ENCODE data around the gene PAFAH1B1. TPM values are rescaled to one million over a fixed set of nuclear protein-coding genes. Genes with fewer than 3 reads are reported as not detected.

The PAFAH1B1 gene
- total RNA-seq, 1 experiment from 2014 or later, result 210 TPM

- TF ChIP-seq EZH2 (IDR thresholded peaks at IDR 0.05; ENCODE audit: borderline replicate concordance, low read depth, low read length, poor library complexity, severe bottlenecking) (no peak), CTCF (conservative IDR thresholded peaks at IDR 0.05; ENCODE audit: low read depth, low read length) (no peak)
- no TSS peak for BruUV-seq (replicated peaks)
- ChIA-PET POLR2A (ENCODE audit: low non-redundant PET) (no interaction called here), CTCF (no interaction called here)
- H3K4me3 ChIP-seq (ENCODE audit: low read depth, low read length, poor library complexity, severe bottlenecking), result no peak overlapping the region
- no peaks in the 10 kb centered on the region for H3K9me3 ChIP-seq (ENCODE audit: low read depth, low read length, poor library complexity, severe bottlenecking)
- no peak for DNase-seq (ENCODE audit: low spot score)
- no peak overlapping the region for H3K27ac ChIP-seq (ENCODE audit: low read depth, low read length, poor library complexity, severe bottlenecking)
- H3K36me3 ChIP-seq (ENCODE audit: insufficient read depth, low read length, poor library complexity, severe bottlenecking), result peaks cover 23% of the 10 kb centered on the region
- no peaks in the 10 kb centered on the region for H3K27me3 ChIP-seq (replicated peaks; ENCODE audit: insufficient read depth, low read depth, low read length, poor library complexity)
- no peaks in the 10 kb centered on the region for H3K4me1 ChIP-seq (ENCODE audit: insufficient read depth, low read length, poor library complexity, severe bottlenecking)
- intact Hi-C loops (cut with micrococcal nuclease; ENCODE audit: unreplicated experiment), result no loop called here
Observed at GRCh38 chr17:2636169-2636930, 42.9 kb downstream of the PAFAH1B1 start.

- CTCF ChIA-PET, result no interaction called here
- H3K4me3 ChIP-seq (ENCODE audit: low read depth, low read length, poor library complexity, severe bottlenecking), result no peak overlapping the region
- H3K27me3 ChIP-seq (replicated peaks; ENCODE audit: insufficient read depth, low read depth, low read length, poor library complexity), result no peaks in the 10 kb centered on the region
- TF ChIP-seq EZH2 (IDR thresholded peaks at IDR 0.05; ENCODE audit: borderline replicate concordance, low read depth, low read length, poor library complexity, severe bottlenecking) (no peak), CTCF (conservative IDR thresholded peaks at IDR 0.05; ENCODE audit: low read depth, low read length) (no peak)
- no peaks in the 10 kb centered on the region for H3K4me1 ChIP-seq (ENCODE audit: insufficient read depth, low read length, poor library complexity, severe bottlenecking)
- DNase-seq (ENCODE audit: low spot score), result no peak
- peaks cover 33% of the 10 kb centered on the region for H3K36me3 ChIP-seq (ENCODE audit: insufficient read depth, low read length, poor library complexity, severe bottlenecking)
- BruUV-seq (replicated peaks), result no TSS peak
- no peaks in the 10 kb centered on the region for H3K9me3 ChIP-seq (ENCODE audit: low read depth, low read length, poor library complexity, severe bottlenecking)
- POLR2A ChIA-PET (ENCODE audit: low non-redundant PET), result no interaction called here
- no peak overlapping the region for H3K27ac ChIP-seq (ENCODE audit: low read depth, low read length, poor library complexity, severe bottlenecking)
- intact Hi-C loops (cut with micrococcal nuclease; ENCODE audit: unreplicated experiment), result no loop called here
Observed at GRCh38 chr17:2637422-2637821, 44.0 kb downstream of the PAFAH1B1 start.

- no peak for TF ChIP-seq CTCF (conservative IDR thresholded peaks at IDR 0.05; ENCODE audit: low read depth, low read length)
- TF ChIP-seq EZH2 (IDR thresholded peaks at IDR 0.05; ENCODE audit: borderline replicate concordance, low read depth, low read length, poor library complexity, severe bottlenecking), result no peak
- Histone ChIP-seq H3K36me3 (ENCODE audit: insufficient read depth, low read length, poor library complexity, severe bottlenecking) (peaks cover 41% of the 10 kb centered on the region), H3K27me3 (replicated peaks; ENCODE audit: insufficient read depth, low read depth, low read length, poor library complexity) (no peaks in the 10 kb centered on the region), H3K27ac (ENCODE audit: low read depth, low read length, poor library complexity, severe bottlenecking) (no peak overlapping the region), H3K4me3 (ENCODE audit: low read depth, low read length, poor library complexity, severe bottlenecking) (no peak overlapping the region), H3K4me1 (ENCODE audit: insufficient read depth, low read length, poor library complexity, severe bottlenecking) (no peaks in the 10 kb centered on the region), H3K9me3 (ENCODE audit: low read depth, low read length, poor library complexity, severe bottlenecking) (no peaks in the 10 kb centered on the region)
- intact Hi-C loops (cut with micrococcal nuclease; ENCODE audit: unreplicated experiment), result no loop called here
- no TSS peak for BruUV-seq (replicated peaks)
- CTCF ChIA-PET, result no interaction called here
- DNase-seq (ENCODE audit: low spot score), result no peak
- POLR2A ChIA-PET (ENCODE audit: low non-redundant PET), result no interaction called here
Observed at GRCh38 chr17:2644971-2645370, 51.5 kb downstream of the PAFAH1B1 start.

Measured in A673 (cell line).